ENCODE data around the gene SEC24A. TPM values are rescaled to one million over a fixed set of nuclear protein-coding genes. Genes with fewer than 3 reads are reported as not detected.
"Not testable (repeated sequence)": the region's sequence is repeated elsewhere in the genome, so short reads cannot be mapped to it uniquely, and the experiment has no call there.

The SEC24A gene
- polyA plus RNA-seq, 2 donors: 5.0 to 6.0 TPM

GRCh38 chr5:134677357-134677756 is 28.8 kb downstream of the SEC24A start:
- not testable (repeated sequence) for H3K36me3 ChIP-seq (ENCODE audit: control insufficient read depth in 2 of 2, insufficient read depth in 2 of 2, low read length in 1 of 2); H3K4me3 ChIP-seq (ENCODE audit: low read depth in 1 of 2, low read length in 2 of 2); H3K4me1 ChIP-seq (ENCODE audit: control insufficient read depth in 2 of 2, insufficient read depth in 2 of 2, low read length in 1 of 2); H3K27ac ChIP-seq (ENCODE audit: low read depth in 2 of 2, low read length in 1 of 2); H3K9me3 ChIP-seq (ENCODE audit: control insufficient read depth in 2 of 2, insufficient read depth in 1 of 2, low read depth in 1 of 2, low read length in 1 of 2); H3K27me3 ChIP-seq (ENCODE audit: control insufficient read depth in 1 of 2, insufficient read depth in 2 of 2, low read length in 2 of 2)
- WGBS, 2 donors: 89 to 91% methylated on average over 4 of the region's 4 CpGs

- H3K27me3 ChIP-seq (ENCODE audit: control insufficient read depth in 1 of 2, insufficient read depth in 2 of 2, low read length in 2 of 2); H3K9me3 ChIP-seq (ENCODE audit: control insufficient read depth in 2 of 2, insufficient read depth in 1 of 2, low read depth in 1 of 2, low read length in 1 of 2); H3K4me1 ChIP-seq (ENCODE audit: control insufficient read depth in 2 of 2, insufficient read depth in 2 of 2, low read length in 1 of 2); H3K27ac ChIP-seq (ENCODE audit: low read depth in 2 of 2, low read length in 1 of 2); H3K36me3 ChIP-seq (ENCODE audit: control insufficient read depth in 2 of 2, insufficient read depth in 2 of 2, low read length in 1 of 2); H3K4me3 ChIP-seq (ENCODE audit: low read depth in 1 of 2, low read length in 2 of 2): not testable (repeated sequence)
- 79 to 84% methylated on average over 8 of the region's 8 CpGs for WGBS, 2 donors
These were observed 41.6 kb downstream of the SEC24A start for GRCh38 chr5:134690144-134690543.

GRCh38 chr5:134692722-134693121 is 44.1 kb downstream of the SEC24A start:
- Histone ChIP-seq H3K9me3 (ENCODE audit: control insufficient read depth in 2 of 2, insufficient read depth in 1 of 2, low read depth in 1 of 2, low read length in 1 of 2) (no peaks in the 10 kb centered on the region), H3K27ac (ENCODE audit: low read depth in 2 of 2, low read length in 1 of 2) (no peak overlapping the region), H3K36me3 (ENCODE audit: control insufficient read depth in 2 of 2, insufficient read depth in 2 of 2, low read length in 1 of 2) (peaks cover 7 to 10% of the 10 kb centered on the region in 2 donors), H3K27me3 (ENCODE audit: control insufficient read depth in 1 of 2, insufficient read depth in 2 of 2, low read length in 2 of 2) (no peaks in the 10 kb centered on the region), H3K4me3 (ENCODE audit: low read depth in 1 of 2, low read length in 2 of 2) (no peak overlapping the region), H3K4me1 (ENCODE audit: control insufficient read depth in 2 of 2, insufficient read depth in 2 of 2, low read length in 1 of 2) (no peaks in the 10 kb centered on the region)

DNA sequence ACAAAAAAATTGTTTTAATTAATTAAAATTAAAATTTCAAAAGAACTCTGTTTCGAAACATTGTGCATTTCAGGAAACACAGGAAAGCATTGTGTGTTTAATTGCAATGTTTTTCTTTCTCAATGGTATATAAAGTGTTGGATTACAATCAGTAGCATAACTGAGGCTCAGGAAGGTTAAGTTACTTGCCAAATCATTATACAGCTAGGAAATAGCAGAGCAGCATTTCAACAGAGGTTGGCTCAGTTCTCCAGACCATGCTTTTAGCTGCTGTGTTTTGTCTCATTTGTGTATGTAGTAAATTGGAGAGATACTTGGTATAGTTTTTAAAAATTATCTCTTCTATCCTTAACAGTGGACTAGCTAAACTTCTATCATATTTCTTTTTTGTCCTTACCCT is 59.7 kb downstream of the SEC24A start:
- Histone ChIP-seq H3K27me3 (ENCODE audit: control insufficient read depth in 1 of 2, insufficient read depth in 2 of 2, low read length in 2 of 2) (no peaks in the 10 kb centered on the region), H3K36me3 (ENCODE audit: control insufficient read depth in 2 of 2, insufficient read depth in 2 of 2, low read length in 1 of 2) (peaks cover 6 to 10% of the 10 kb centered on the region in 2 donors), H3K4me1 (ENCODE audit: control insufficient read depth in 2 of 2, insufficient read depth in 2 of 2, low read length in 1 of 2) (no peaks in the 10 kb centered on the region), H3K27ac (ENCODE audit: low read depth in 2 of 2, low read length in 1 of 2) (no peak overlapping the region), H3K4me3 (ENCODE audit: low read depth in 1 of 2, low read length in 2 of 2) (no peak overlapping the region), H3K9me3 (ENCODE audit: control insufficient read depth in 2 of 2, insufficient read depth in 1 of 2, low read depth in 1 of 2, low read length in 1 of 2) (no peaks in the 10 kb centered on the region)
- 95% methylated on average over 1 of the region's 1 CpG for WGBS, 2 donors

DNA sequence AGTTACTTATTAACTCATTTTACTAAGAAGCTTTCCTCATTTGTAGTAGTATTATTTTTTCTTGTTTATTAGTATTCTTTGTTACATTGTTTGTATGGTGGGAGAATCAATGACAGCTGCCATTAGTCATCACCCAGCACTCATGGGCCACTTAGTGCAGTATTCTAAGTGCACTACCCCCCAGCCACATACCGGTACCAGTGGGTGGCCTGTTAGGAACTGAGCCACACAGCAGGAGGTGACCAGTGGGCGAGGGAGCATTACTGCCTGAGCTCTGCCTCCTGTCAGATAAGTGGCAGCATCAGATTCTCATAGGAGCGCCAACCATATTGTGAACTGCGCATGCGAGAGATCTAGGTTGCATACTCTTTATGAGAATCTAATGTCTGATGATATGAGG is 65.5 kb downstream of the SEC24A start:
- 92 to 96% methylated on average over 5 of the region's 5 CpGs for WGBS, 2 donors
- Histone ChIP-seq H3K4me3 (ENCODE audit: low read depth in 1 of 2, low read length in 2 of 2) (no peak overlapping the region), H3K9me3 (ENCODE audit: control insufficient read depth in 2 of 2, insufficient read depth in 1 of 2, low read depth in 1 of 2, low read length in 1 of 2) (no peaks in the 10 kb centered on the region), H3K27ac (ENCODE audit: low read depth in 2 of 2, low read length in 1 of 2) (no peak overlapping the region), H3K36me3 (ENCODE audit: control insufficient read depth in 2 of 2, insufficient read depth in 2 of 2, low read length in 1 of 2) (peaks cover 6 to 12% of the 10 kb centered on the region in 2 donors), H3K4me1 (ENCODE audit: control insufficient read depth in 2 of 2, insufficient read depth in 2 of 2, low read length in 1 of 2) (no peaks in the 10 kb centered on the region), H3K27me3 (ENCODE audit: control insufficient read depth in 1 of 2, insufficient read depth in 2 of 2, low read length in 2 of 2) (no peaks in the 10 kb centered on the region)

DNA sequence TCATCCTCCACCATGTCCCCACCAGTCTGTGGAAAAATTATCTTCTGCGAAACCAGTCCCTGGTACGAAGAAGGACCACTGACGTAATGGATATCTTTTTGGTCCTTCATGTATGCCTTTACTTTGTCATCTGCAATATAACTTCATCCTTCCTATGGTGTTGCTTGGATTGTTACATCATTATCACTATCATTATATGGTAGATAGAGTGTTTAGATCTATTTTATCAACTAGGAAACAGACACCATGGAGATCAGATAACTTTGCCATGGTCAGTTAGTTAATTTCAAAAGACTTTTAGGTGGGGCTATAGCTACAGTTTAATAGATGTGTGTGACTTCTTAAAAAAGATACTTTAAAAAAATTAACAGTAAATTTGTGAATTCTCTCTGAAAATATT is 66.0 kb downstream of the SEC24A start:
- Histone ChIP-seq H3K36me3 (ENCODE audit: control insufficient read depth in 2 of 2, insufficient read depth in 2 of 2, low read length in 1 of 2) (peaks cover 8 to 12% of the 10 kb centered on the region in 2 donors), H3K4me1 (ENCODE audit: control insufficient read depth in 2 of 2, insufficient read depth in 2 of 2, low read length in 1 of 2) (no peaks in the 10 kb centered on the region), H3K4me3 (ENCODE audit: low read depth in 1 of 2, low read length in 2 of 2) (no peak overlapping the region), H3K27me3 (ENCODE audit: control insufficient read depth in 1 of 2, insufficient read depth in 2 of 2, low read length in 2 of 2) (no peaks in the 10 kb centered on the region), H3K27ac (ENCODE audit: low read depth in 2 of 2, low read length in 1 of 2) (no peak overlapping the region), H3K9me3 (ENCODE audit: control insufficient read depth in 2 of 2, insufficient read depth in 1 of 2, low read depth in 1 of 2, low read length in 1 of 2) (no peaks in the 10 kb centered on the region)
- 94 to 98% methylated on average over 3 of the region's 3 CpGs for WGBS, 2 donors

GRCh38 chr5:134715466-134715865 is 66.9 kb downstream of the SEC24A start:
- not testable (repeated sequence) for H3K27me3 ChIP-seq (ENCODE audit: control insufficient read depth in 1 of 2, insufficient read depth in 2 of 2, low read length in 2 of 2); H3K9me3 ChIP-seq (ENCODE audit: control insufficient read depth in 2 of 2, insufficient read depth in 1 of 2, low read depth in 1 of 2, low read length in 1 of 2); H3K36me3 ChIP-seq (ENCODE audit: control insufficient read depth in 2 of 2, insufficient read depth in 2 of 2, low read length in 1 of 2); H3K27ac ChIP-seq (ENCODE audit: low read depth in 2 of 2, low read length in 1 of 2); H3K4me3 ChIP-seq (ENCODE audit: low read depth in 1 of 2, low read length in 2 of 2); H3K4me1 ChIP-seq (ENCODE audit: control insufficient read depth in 2 of 2, insufficient read depth in 2 of 2, low read length in 1 of 2)
- WGBS, 2 donors: 94 to 96% methylated on average over 4 of the region's 4 CpGs

DNA sequence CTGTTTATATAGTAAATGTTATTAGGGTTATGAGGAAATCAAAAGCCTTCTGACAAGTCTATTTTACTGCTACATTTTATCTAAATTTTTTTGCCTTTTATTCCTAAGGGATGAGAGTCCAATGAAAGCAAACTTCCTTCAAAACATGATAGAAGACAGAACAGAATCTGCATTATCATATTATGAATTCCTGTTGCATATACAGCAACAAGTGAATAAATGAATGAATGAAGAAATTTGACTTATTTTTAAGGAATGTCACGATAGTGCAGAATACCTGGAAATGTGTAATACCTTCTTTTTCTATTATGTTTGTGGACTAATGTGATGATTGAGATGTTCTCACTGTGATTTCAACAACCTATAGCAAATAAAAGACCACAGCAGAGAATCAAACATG is 76.3 kb downstream of the SEC24A start:
- H3K4me1 ChIP-seq (ENCODE audit: control insufficient read depth in 2 of 2, insufficient read depth in 2 of 2, low read length in 1 of 2): no peaks in the 10 kb centered on the region
- WGBS, 2 donors: 95 to 98% methylated on average over 1 of the region's 1 CpG
- no peaks in the 10 kb centered on the region for H3K27me3 ChIP-seq (ENCODE audit: control insufficient read depth in 1 of 2, insufficient read depth in 2 of 2, low read length in 2 of 2)
- no peak overlapping the region for H3K27ac ChIP-seq (ENCODE audit: low read depth in 2 of 2, low read length in 1 of 2)
- peaks cover 0 to 6% of the 10 kb centered on the region in 2 donors for H3K36me3 ChIP-seq (ENCODE audit: control insufficient read depth in 2 of 2, insufficient read depth in 2 of 2, low read length in 1 of 2)
- H3K4me3 ChIP-seq (ENCODE audit: low read depth in 1 of 2, low read length in 2 of 2): no peak overlapping the region
- H3K9me3 ChIP-seq (ENCODE audit: control insufficient read depth in 2 of 2, insufficient read depth in 1 of 2, low read depth in 1 of 2, low read length in 1 of 2): no peaks in the 10 kb centered on the region

DNA sequence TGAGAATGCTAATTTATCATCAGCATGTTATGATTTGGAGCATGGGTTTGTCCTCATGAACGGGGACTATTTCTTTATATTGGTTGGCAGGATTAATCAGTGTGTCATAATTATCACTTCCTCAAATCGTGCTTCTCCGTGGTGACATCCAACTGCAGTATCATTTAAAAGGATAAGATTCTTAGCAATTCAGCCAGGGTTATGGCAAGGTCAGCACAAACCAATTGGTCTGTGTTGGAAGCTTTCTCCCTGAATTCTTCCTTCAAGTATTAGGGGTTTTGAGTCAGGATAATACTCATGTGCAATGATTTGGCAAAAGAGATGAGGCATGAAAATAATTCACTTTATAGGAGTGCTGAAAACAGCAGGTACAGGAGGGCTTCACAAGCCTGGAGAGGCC is 84.2 kb downstream of the SEC24A start:
- Histone ChIP-seq H3K9me3 (ENCODE audit: control insufficient read depth in 2 of 2, insufficient read depth in 1 of 2, low read depth in 1 of 2, low read length in 1 of 2) (no peaks in the 10 kb centered on the region), H3K27ac (ENCODE audit: low read depth in 2 of 2, low read length in 1 of 2) (no peak overlapping the region), H3K27me3 (ENCODE audit: control insufficient read depth in 1 of 2, insufficient read depth in 2 of 2, low read length in 2 of 2) (no peaks in the 10 kb centered on the region), H3K4me1 (ENCODE audit: control insufficient read depth in 2 of 2, insufficient read depth in 2 of 2, low read length in 1 of 2) (no peaks in the 10 kb centered on the region), H3K36me3 (ENCODE audit: control insufficient read depth in 2 of 2, insufficient read depth in 2 of 2, low read length in 1 of 2) (no peaks in the 10 kb centered on the region), H3K4me3 (ENCODE audit: low read depth in 1 of 2, low read length in 2 of 2) (no peak overlapping the region)
- WGBS, 2 donors: 58 to 79% methylated on average over 3 of the region's 3 CpGs

- H3K36me3 ChIP-seq (ENCODE audit: control insufficient read depth in 2 of 2, insufficient read depth in 2 of 2, low read length in 1 of 2): no peaks in the 10 kb centered on the region
- no peaks in the 10 kb centered on the region for H3K9me3 ChIP-seq (ENCODE audit: control insufficient read depth in 2 of 2, insufficient read depth in 1 of 2, low read depth in 1 of 2, low read length in 1 of 2)
- H3K27ac ChIP-seq (ENCODE audit: low read depth in 2 of 2, low read length in 1 of 2): no peak overlapping the region
- H3K4me1 ChIP-seq (ENCODE audit: control insufficient read depth in 2 of 2, insufficient read depth in 2 of 2, low read length in 1 of 2): no peaks in the 10 kb centered on the region
- WGBS, 2 donors: 77 to 82% methylated on average over 4 of the region's 4 CpGs
- no peak overlapping the region for H3K4me3 ChIP-seq (ENCODE audit: low read depth in 1 of 2, low read length in 2 of 2)
- H3K27me3 ChIP-seq (ENCODE audit: control insufficient read depth in 1 of 2, insufficient read depth in 2 of 2, low read length in 2 of 2): no peaks in the 10 kb centered on the region
These were observed 86.7 kb downstream of the SEC24A start for GRCh38 chr5:134735243-134735642.
